Measurements from ENCODE around the gene GOLGA6L22.
"Not testable (repeated sequence)": the region's sequence is repeated elsewhere in the genome, so short reads cannot be mapped to it uniquely, and the experiment has no call there.

Gene GOLGA6L22

GRCh38 chr15:22458603-22459002, at the start of gene GOLGA6L22:
Gene GOLGA6L22, plus strand, starts transcription at chr15:22458903. Its CDS starts 91 bp downstream, at chr15:22458994.
- not testable (repeated sequence) for DNase-seq (ENCODE audit: low read depth)

GRCh38 chr15:22417288-22417687, 41.4 kb upstream of the GOLGA6L22 start:
- not testable (repeated sequence) for DNase-seq (ENCODE audit: low read depth)

- not testable (repeated sequence) for DNase-seq (ENCODE audit: low read depth)
Measured at GRCh38 chr15:22417795-22418194, 40.9 kb upstream of the GOLGA6L22 start.

- DNase-seq (ENCODE audit: low read depth): not testable (repeated sequence)
Measured at GRCh38 chr15:22418212-22418611, 40.5 kb upstream of the GOLGA6L22 start.

- not testable (repeated sequence) for DNase-seq (ENCODE audit: low read depth)
Measured at GRCh38 chr15:22418666-22419065, 40.0 kb upstream of the GOLGA6L22 start.

- not testable (repeated sequence) for DNase-seq (ENCODE audit: low read depth)
Measured at GRCh38 chr15:22420340-22420739, 38.4 kb upstream of the GOLGA6L22 start.

- DNase-seq (ENCODE audit: low read depth): not testable (repeated sequence)
Measured at GRCh38 chr15:22429426-22429825, 29.3 kb upstream of the GOLGA6L22 start.

- not testable (repeated sequence) for DNase-seq (ENCODE audit: low read depth)
Measured at GRCh38 chr15:22431687-22432086, 27.0 kb upstream of the GOLGA6L22 start.

- DNase-seq (ENCODE audit: low read depth): peak; percentile 50
Measured at GRCh38 chr15:22494490-22495113, 35.9 kb downstream of the GOLGA6L22 start.

- not testable (repeated sequence) for DNase-seq (ENCODE audit: low read depth)
Measured at GRCh38 chr15:22497200-22497599, 38.5 kb downstream of the GOLGA6L22 start.

GRCh38 chr15:22498220-22498925, 39.7 kb downstream of the GOLGA6L22 start:
- DNase-seq (ENCODE audit: low read depth): not testable (repeated sequence)

- DNase-seq (ENCODE audit: low read depth): not testable (repeated sequence)
Measured at GRCh38 chr15:22502272-22502671, 43.6 kb downstream of the GOLGA6L22 start.

- DNase-seq (ENCODE audit: low read depth): not testable (repeated sequence)
Measured at GRCh38 chr15:22506959-22507358, 48.3 kb downstream of the GOLGA6L22 start.

- not testable (repeated sequence) for DNase-seq (ENCODE audit: low read depth)
Measured at GRCh38 chr15:22516140-22516539, 57.4 kb downstream of the GOLGA6L22 start.
